Common myeloid progenitor, CD34-positive (primary cell): ENCODE measurements around the gene APMAP.

ENCODE experiments used
- CTCF ChIA-PET: fragments of 350-600 bp; sonication (Branson Sonifier 250); formaldehyde crosslinking; loops from one replicate; lab custom pipeline; 2021; ENCODE audit warnings: antibody characterized with exemption; lab: Charles Lee
- POLR2A ChIA-PET: fragments of 350-600 bp; sonication (Branson Sonifier 250); formaldehyde crosslinking; loops from one replicate; lab custom pipeline; 2021; ENCODE audit warnings: antibody characterized with exemption; lab: Charles Lee
- DNase-seq, 3 donors: peaks; one replicate each; pipeline versions ENCODE4 v3.0.0 to v3.0.0-alpha.2; 2013
- H3K27ac ChIP-seq, 2 experiments: 1 replicate in 1 of 2; 2 replicates in 1 of 2; pipeline ENCODE4 v1.7.0; 2013; ENCODE audit warnings: inconsistent platforms in 2 of 2, low read length in 2 of 2, mild to moderate bottlenecking in 2 of 2, low read depth in 1 of 2, moderate library complexity in 1 of 2; ENCODE audit not compliant: severe bottlenecking in 2 of 2, insufficient read depth in 1 of 2, poor library complexity in 1 of 2
- H3K27me3 ChIP-seq, 5 experiments: replicated peaks in 2 of 5; 1 replicate in 3 of 5; 2 replicates in 2 of 5; pipeline versions ENCODE4 v1.6.1 to v1.7.0; 2013; ENCODE audit warnings: low read length in 4 of 5, mild to moderate bottlenecking in 2 of 5, moderate library complexity in 2 of 5, inconsistent platforms in 1 of 5; ENCODE audit not compliant: insufficient read depth in 5 of 5, control insufficient read depth in 4 of 5
- H3K36me3 ChIP-seq, 4 experiments: 1 replicate in 2 of 4; 2 replicates in 2 of 4; pipeline versions ENCODE4 v1.6.1 to v1.7.0; 2013; ENCODE audit warnings: low read length in 3 of 4, control low read depth in 1 of 4, mild to moderate bottlenecking in 1 of 4; ENCODE audit not compliant: control insufficient read depth in 4 of 4, insufficient read depth in 4 of 4
- H3K4me1 ChIP-seq, 4 experiments: 1 replicate in 3 of 4; 2 replicates in 1 of 4; pipeline versions ENCODE4 v1.6.1 to v1.7.1; 2013; ENCODE audit warnings: low read length in 3 of 4, mild to moderate bottlenecking in 3 of 4, control low read depth in 1 of 4, inconsistent platforms in 1 of 4, moderate library complexity in 1 of 4; ENCODE audit not compliant: control insufficient read depth in 4 of 4, insufficient read depth in 4 of 4; ENCODE audit errors: control extremely low read depth in 1 of 4
- H3K4me3 ChIP-seq, 7 experiments: 1 replicate in 4 of 7; 2 replicates in 3 of 7; pipeline versions ENCODE4 v1.5.1 to v1.7.0; 2013; ENCODE audit warnings: mild to moderate bottlenecking in 7 of 7, low read length in 6 of 7, moderate library complexity in 6 of 7, inconsistent platforms in 2 of 7, low read depth in 2 of 7, control low read depth in 1 of 7; ENCODE audit not compliant: insufficient read depth in 4 of 7, control insufficient read depth in 1 of 7; ENCODE audit errors: extremely low read depth in 1 of 7
- H3K9me3 ChIP-seq, 5 experiments: 1 replicate in 4 of 5; 2 replicates in 1 of 5; pipeline versions ENCODE4 v1.6.1 to v1.7.1; 2013; ENCODE audit warnings: low read length in 4 of 5, mild to moderate bottlenecking in 2 of 5, inconsistent platforms in 1 of 5, low read depth in 1 of 5, moderate library complexity in 1 of 5; ENCODE audit not compliant: control insufficient read depth in 4 of 5, insufficient read depth in 2 of 5; ENCODE audit errors: control extremely low read depth in 1 of 5
- WGBS: methylation state at CpG from one replicate; pipeline ENCODE4 v1.1.5; 2013; ENCODE audit not compliant: insufficient coverage; 5-methylcytosine and 5-hydroxymethylcytosine counted together

APMAP gene

DNA sequence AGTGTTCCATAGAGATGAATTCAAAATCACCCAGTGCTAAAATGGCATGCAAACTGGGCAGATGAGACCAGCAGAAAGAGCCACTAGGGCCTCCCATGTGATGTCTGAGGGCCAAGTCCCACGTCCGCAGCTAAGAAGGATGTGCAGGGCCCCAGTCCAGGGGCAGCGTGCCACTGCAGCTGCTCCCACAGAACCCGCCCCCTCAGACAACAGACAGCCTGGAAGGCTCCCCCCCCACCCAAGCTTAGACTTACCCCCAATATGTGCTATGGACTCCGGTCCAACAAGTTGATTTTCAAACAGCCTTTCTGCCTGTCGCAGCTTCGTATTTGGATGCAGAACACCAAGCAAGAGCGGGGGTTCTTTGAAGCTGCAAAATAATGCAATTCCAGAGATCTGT lies 14.0 kb downstream of the APMAP start:
- H3K27ac ChIP-seq, result no peak overlapping the region
- no peak overlapping the region for H3K4me3 ChIP-seq
- peaks cover 12 to 68% (median 31%) of the 10 kb centered on the region in 4 experiments for H3K36me3 ChIP-seq
- H3K9me3 ChIP-seq, result peaks cover 0 to 17% (median 8%) of the 10 kb centered on the region in 5 experiments
- H3K4me1 ChIP-seq, result peaks cover 0 to 27% (median 25%) of the 10 kb centered on the region in 4 experiments
- ChIA-PET CTCF (interaction anchor here (0.6 to 1.6 kb wide), 3 partner anchors 14 to 172 kb away, joined by 3 to 7 read pairs (median 4); no protein-coding TSS in a partner anchor), POLR2A (no interaction called here)
- 94% methylated on average over 7 of the region's 8 CpGs for WGBS
- H3K27me3 ChIP-seq, result no peaks in the 10 kb centered on the region
- no peak for DNase-seq

DNA sequence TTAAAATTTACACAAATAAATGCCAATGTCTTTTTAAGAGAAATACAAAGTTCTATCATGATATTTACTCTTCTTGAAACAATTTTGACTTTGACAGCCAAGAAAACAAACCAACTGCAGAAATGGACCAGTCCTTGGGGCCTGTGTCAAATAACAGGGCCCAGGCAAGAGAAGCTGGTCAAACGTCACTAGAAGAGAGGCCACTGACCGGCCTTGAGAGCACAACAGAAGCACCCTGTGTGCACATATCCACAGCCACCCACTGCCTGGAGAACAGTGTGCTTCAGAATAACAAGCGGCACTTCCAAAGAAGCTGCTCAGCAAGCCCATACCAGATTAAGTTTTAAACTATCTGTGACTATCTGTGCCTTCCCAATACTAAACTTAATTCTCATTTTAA lies 14.8 kb downstream of the APMAP start:
- POLR2A ChIA-PET, result no interaction called here
- H3K27me3 ChIP-seq, result no peaks in the 10 kb centered on the region
- no peak overlapping the region for H3K27ac ChIP-seq
- 100% methylated on average over 3 of the region's 3 CpGs for WGBS
- peaks cover 0 to 27% (median 25%) of the 10 kb centered on the region in 4 experiments for H3K4me1 ChIP-seq
- H3K36me3 ChIP-seq, result peaks cover 9 to 72% (median 34%) of the 10 kb centered on the region in 4 experiments
- CTCF ChIA-PET, result interaction anchor here (0.6 to 1.6 kb wide), 3 partner anchors 11 to 17 kb away, joined by 3 to 7 read pairs (median 4); no protein-coding TSS in a partner anchor
- no peak for DNase-seq
- peaks cover 0 to 17% (median 8%) of the 10 kb centered on the region in 5 experiments for H3K9me3 ChIP-seq
- H3K4me3 ChIP-seq, result no peak overlapping the region

DNA sequence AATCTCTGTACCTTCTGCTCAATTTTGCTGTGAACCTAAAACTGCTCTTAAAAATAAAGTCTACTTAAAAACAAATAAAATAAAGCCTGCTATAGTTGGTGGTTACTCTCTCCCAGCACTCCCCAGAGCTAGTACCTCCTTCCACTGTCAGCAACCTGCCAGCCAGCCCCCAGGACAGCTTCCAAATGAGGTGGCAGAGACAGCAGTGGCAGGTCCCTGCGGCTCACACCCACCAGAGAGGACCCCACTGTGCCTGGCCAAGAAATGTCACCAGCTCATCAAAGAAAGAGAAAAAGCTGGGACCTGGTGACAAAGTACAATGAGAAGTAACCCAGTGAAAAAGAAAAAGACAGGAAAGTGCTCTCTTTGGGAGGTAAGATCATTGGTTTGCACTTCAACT lies 15.2 kb downstream of the APMAP start:
- Histone ChIP-seq H3K27ac (no peak overlapping the region), H3K4me1 (peaks cover 0 to 25% (median 24%) of the 10 kb centered on the region in 4 experiments), H3K27me3 (no peaks in the 10 kb centered on the region), H3K4me3 (no peak overlapping the region), H3K36me3 (peaks cover 14 to 72% (median 39%) of the 10 kb centered on the region in 4 experiments), H3K9me3 (peaks cover 0 to 17% (median 8%) of the 10 kb centered on the region in 5 experiments)
- ChIA-PET CTCF (interaction anchor here (0.6 to 1.6 kb wide), 3 partner anchors 11 to 17 kb away, joined by 3 to 7 read pairs (median 4); no protein-coding TSS in a partner anchor), POLR2A (no interaction called here)
- no peak for DNase-seq
- 100% methylated on average over 1 of the region's 1 CpG for WGBS

DNA sequence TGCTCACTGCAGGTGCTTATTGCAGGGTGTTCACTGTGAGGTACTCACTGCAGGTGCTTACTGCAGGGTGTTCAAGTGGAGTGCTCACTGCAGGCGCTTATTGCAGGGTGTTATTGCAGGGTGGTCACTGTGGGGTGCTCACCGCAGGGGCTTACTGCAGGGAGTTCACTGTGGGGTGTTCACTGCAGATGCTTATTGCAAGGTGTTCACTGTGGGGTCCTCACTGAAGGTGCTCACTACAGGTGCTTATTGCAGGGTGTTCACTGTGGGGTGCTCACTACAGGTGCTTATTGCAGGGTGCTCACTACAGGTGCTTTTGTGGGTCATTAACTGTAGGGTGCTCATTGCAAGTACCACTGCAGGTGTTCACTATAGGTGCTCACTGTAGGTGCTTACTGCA lies 20.2 kb downstream of the APMAP start:
- no peaks in the 10 kb centered on the region for H3K27me3 ChIP-seq
- H3K4me1 ChIP-seq, result no peaks in the 10 kb centered on the region
- ChIA-PET POLR2A (no interaction called here), CTCF (no interaction called here)
- peaks cover 0 to 17% (median 6%) of the 10 kb centered on the region in 5 experiments for H3K9me3 ChIP-seq
- H3K36me3 ChIP-seq, result peaks cover 24 to 77% (median 58%) of the 10 kb centered on the region in 4 experiments
- DNase-seq, result no peak
- no peak overlapping the region for H3K27ac ChIP-seq
- 100% methylated on average over 2 of the region's 2 CpGs for WGBS
- no peak overlapping the region for H3K4me3 ChIP-seq

DNA sequence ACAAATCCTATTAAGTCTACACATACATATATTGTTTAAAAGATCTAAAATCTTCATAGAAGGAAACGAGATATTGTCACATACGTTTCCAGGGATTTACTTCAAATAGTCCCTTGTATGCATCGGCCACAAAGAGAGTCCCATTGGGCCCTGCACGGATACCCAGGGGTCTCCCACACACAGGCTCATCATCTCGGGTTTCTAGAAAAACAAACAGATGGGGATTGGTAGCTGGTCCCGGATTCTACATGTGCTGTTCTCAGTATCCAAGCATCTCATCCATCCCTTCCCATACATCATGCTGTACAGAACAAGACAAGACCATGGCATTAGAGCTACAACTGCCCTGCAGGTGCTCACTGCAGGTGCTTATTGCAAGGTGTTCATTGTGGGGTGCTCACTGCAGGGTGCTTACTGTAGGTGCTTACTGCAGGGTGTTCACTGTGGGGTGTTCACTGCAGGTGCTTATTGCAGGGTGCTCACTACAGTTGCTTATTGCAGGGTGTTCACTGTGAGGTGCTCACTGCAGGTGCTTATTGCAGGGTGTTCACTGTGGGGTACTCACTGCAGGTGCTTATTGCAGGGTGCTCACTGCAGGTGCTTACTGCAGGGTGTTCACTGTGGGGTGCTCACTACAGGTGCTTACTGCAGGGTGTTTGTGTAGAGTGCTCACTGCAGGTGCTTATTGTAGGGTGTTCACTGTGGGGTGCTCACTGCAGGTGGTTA lies 21.0 kb downstream of the APMAP start:
- H3K27me3 ChIP-seq, result no peaks in the 10 kb centered on the region
- H3K27ac ChIP-seq, result no peak overlapping the region
- DNase-seq, result no peak
- WGBS, result 97% methylated on average over 4 of the region's 6 CpGs
- peaks cover 0 to 11% (median 3%) of the 10 kb centered on the region in 5 experiments for H3K9me3 ChIP-seq
- H3K4me3 ChIP-seq, result no peak overlapping the region
- CTCF ChIA-PET, result interaction anchor here (1.4 kb wide), 1 partner anchor 9 kb away, joined by 3 read pairs; no protein-coding TSS in a partner anchor
- POLR2A ChIA-PET, result no interaction called here
- H3K36me3 ChIP-seq, result peaks cover 20 to 75% (median 54%) of the 10 kb centered on the region in 4 experiments
- no peaks in the 10 kb centered on the region for H3K4me1 ChIP-seq

DNA sequence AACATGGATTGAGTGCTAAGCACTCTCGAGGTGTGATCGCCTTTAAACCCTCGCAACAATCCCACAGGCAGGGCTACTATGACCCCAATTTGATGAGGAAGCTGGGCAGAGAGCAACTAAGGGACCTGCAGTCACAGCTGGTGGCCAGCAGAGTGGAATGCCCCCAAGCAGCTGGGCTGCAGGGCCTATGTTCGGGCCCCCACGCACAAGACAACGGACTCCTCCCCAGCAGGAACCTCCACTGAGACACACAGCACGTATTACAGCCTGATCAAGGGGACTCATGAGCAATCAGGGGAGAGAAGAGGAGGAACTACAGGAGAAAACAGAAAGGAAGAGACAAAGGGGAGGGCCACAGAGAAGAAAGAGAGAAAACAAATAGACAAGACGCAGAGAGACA lies 21.8 kb downstream of the APMAP start:
- H3K27ac ChIP-seq, result no peak overlapping the region
- 96% methylated on average over 3 of the region's 8 CpGs for WGBS
- H3K4me3 ChIP-seq, result no peak overlapping the region
- H3K4me1 ChIP-seq, result no peaks in the 10 kb centered on the region
- H3K27me3 ChIP-seq, result no peaks in the 10 kb centered on the region
- POLR2A ChIA-PET, result no interaction called here
- peaks cover 0 to 4% (median 0%) of the 10 kb centered on the region in 5 experiments for H3K9me3 ChIP-seq
- DNase-seq, result no peak
- CTCF ChIA-PET, result interaction anchor here (1.4 kb wide), 1 partner anchor 10 kb away, joined by 3 read pairs; no protein-coding TSS in a partner anchor
- peaks cover 20 to 76% (median 59%) of the 10 kb centered on the region in 4 experiments for H3K36me3 ChIP-seq

DNA sequence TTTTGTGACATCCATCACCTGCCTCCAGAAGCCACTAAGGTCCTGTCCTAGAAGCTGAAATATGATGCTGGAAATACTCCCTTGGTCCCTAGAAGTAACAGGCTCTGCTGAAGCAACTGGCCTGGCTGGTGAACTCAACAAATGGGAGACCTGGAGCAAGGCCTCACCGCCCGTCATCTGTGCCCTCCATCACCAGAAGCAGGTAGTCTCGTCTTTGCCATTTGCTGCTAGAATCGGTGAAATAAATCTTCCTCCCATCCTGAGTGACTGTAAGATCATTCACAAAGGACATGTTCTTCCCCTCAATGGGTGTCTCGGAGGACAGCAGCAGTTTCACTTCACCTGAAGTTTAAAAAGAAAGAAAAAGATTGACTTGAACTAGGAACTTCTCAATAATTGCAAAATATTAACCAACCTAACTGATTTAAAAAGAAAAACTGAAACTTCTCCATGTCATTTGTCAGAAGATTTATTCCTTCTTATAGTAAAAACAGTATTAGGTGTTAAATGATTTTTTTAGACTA lies 22.5 kb downstream of the APMAP start:
- ChIA-PET POLR2A (no interaction called here), CTCF (interaction anchor here (1.2 kb wide), 1 partner anchor 12 kb away, joined by 3 read pairs; no protein-coding TSS in a partner anchor)
- WGBS, result 100% methylated on average over 4 of the region's 5 CpGs
- Histone ChIP-seq H3K4me3 (no peak overlapping the region), H3K36me3 (peaks cover 20 to 78% (median 65%) of the 10 kb centered on the region in 4 experiments), H3K9me3 (no peaks in the 10 kb centered on the region), H3K27ac (no peak overlapping the region), H3K27me3 (no peaks in the 10 kb centered on the region), H3K4me1 (no peaks in the 10 kb centered on the region)
- no peak for DNase-seq
